Measurements from ENCODE around the gene ECPAS. TPM values are rescaled to one million over a fixed set of nuclear protein-coding genes. Genes with fewer than 3 reads are reported as not detected.
"Not testable (repeated sequence)": the region's sequence is repeated elsewhere in the genome, so short reads cannot be mapped to it uniquely, and the experiment has no call there.

Gene ECPAS, protein sequence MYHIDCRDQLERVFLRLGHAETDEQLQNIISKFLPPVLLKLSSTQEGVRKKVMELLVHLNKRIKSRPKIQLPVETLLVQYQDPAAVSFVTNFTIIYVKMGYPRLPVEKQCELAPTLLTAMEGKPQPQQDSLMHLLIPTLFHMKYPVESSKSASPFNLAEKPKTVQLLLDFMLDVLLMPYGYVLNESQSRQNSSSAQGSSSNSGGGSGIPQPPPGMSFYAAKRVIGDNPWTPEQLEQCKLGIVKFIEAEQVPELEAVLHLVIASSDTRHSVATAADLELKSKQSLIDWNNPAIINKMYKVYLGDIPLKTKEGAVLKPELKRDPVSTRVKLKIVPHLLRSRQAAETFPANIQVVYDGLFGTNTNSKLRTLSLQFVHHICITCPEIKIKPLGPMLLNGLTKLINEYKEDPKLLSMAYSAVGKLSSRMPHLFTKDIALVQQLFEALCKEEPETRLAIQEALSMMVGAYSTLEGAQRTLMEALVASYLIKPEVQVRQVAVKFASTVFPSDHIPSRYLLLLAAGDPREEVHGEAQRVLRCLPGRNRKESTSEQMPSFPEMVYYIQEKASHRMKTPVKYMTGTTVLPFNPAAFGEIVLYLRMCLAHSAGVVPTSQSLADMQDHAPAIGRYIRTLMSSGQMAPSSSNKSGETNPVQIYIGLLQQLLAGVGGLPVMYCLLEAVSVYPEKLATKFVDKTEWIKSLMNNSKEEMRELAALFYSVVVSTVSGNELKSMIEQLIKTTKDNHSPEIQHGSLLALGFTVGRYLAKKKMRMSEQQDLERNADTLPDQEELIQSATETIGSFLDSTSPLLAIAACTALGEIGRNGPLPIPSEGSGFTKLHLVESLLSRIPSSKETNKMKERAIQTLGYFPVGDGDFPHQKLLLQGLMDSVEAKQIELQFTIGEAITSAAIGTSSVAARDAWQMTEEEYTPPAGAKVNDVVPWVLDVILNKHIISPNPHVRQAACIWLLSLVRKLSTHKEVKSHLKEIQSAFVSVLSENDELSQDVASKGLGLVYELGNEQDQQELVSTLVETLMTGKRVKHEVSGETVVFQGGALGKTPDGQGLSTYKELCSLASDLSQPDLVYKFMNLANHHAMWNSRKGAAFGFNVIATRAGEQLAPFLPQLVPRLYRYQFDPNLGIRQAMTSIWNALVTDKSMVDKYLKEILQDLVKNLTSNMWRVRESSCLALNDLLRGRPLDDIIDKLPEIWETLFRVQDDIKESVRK (N-terminal part only)
- total RNA-seq (2014; rRNA removed; shearing (Covaris generic)) = 31.4 and 35.7 TPM in 2 replicates

GRCh38 chr9:111483858-111484571, at the start of gene ECPAS:
ECPAS (minus strand) TSS chr9:111484383; CDS start chr9:111472918, 11,465 bp downstream.
- no peaks in the 10 kb centered on the region for H3K9me3 ChIP-seq (replicated peaks)
- H3K27ac ChIP-seq = peak within 1 kb of the TSS; percentile 83
- DNase-seq (ENCODE audit: low read depth in 1 of 2, low spot score in 2 of 2) = peak; percentile 79
- H3K36me3 ChIP-seq = peaks cover 14% of the 10 kb centered on the region
- peaks cover 9% of the 10 kb centered on the region for H3K4me1 ChIP-seq (replicated peaks)
- H3K4me3 ChIP-seq = peak within 1 kb of the TSS; percentile 96
- H3K27me3 ChIP-seq (replicated peaks) = no peaks in the 10 kb centered on the region

GRCh38 chr9:111533099-111533790, 49.1 kb upstream of the ECPAS start:
- H3K36me3 ChIP-seq = no peaks in the 10 kb centered on the region
- no peak overlapping the region for H3K4me3 ChIP-seq
- no peak overlapping the region for H3K27ac ChIP-seq
- H3K27me3 ChIP-seq (replicated peaks) = no peaks in the 10 kb centered on the region
- DNase-seq (ENCODE audit: low read depth in 1 of 2, low spot score in 2 of 2) = no peak
- no peaks in the 10 kb centered on the region for H3K9me3 ChIP-seq (replicated peaks)
- no peaks in the 10 kb centered on the region for H3K4me1 ChIP-seq (replicated peaks)

DNA sequence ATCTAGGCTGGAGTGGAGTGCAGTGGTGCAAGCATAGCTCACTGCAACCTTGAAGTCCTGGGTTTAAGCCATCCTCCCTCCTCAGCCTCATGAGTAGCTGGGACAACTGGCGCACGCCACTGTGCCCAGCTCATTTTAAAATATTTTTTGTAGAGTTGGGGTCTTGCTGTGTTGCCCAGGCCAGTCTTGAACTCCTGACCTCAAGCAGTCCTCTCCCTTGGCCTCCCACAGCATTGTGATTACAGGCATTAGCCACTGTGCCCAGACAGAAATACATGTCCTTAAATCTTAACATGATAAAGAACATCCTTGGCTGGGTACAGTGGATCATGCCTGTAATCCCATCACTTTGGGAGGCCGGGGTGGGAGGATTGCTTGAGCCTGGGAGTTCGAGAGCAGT, 47.5 kb upstream of the ECPAS start:
- H3K4me3 ChIP-seq = no peak overlapping the region
- no peaks in the 10 kb centered on the region for H3K9me3 ChIP-seq (replicated peaks)
- H3K4me1 ChIP-seq (replicated peaks) = no peaks in the 10 kb centered on the region
- no peak overlapping the region for H3K27ac ChIP-seq
- no peaks in the 10 kb centered on the region for H3K27me3 ChIP-seq (replicated peaks)
- H3K36me3 ChIP-seq = no peaks in the 10 kb centered on the region
- no peak for DNase-seq (ENCODE audit: low read depth in 1 of 2, low spot score in 2 of 2)

DNA sequence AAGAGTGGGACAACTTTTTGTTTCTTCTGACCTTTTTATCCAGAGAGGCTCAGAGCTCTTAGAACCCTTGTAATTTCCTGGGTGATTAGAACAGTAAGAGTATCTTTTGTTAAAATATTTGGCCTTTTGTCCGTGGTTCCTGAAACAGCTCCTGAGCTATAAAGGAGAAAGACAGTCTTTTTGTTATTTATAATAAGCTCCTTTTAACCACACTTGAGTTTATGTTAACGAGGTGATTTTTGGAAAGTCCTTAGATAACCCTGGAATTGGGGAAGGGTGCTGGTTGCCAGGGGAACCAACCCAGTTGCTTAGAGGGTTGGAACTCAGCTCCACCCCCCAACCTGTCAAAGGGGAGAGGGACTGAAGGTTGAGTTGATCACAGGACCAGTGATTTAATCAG, 45.6 kb upstream of the ECPAS start:
- Histone ChIP-seq H3K27ac (no peak overlapping the region), H3K4me3 (no peak overlapping the region), H3K4me1 (replicated peaks) (peaks cover 14% of the 10 kb centered on the region), H3K36me3 (0 out of 2 replicates have a peak, but pooled peaks cover 2% of the 10 kb centered on the region), H3K27me3 (replicated peaks) (no peaks in the 10 kb centered on the region), H3K9me3 (replicated peaks) (0 out of 2 replicates have a peak, but pooled peaks cover 3% of the 10 kb centered on the region)
- DNase-seq (ENCODE audit: low read depth in 1 of 2, low spot score in 2 of 2) = no peak

- Histone ChIP-seq H3K27me3 (replicated peaks) (no peaks in the 10 kb centered on the region), H3K4me3 (no peak overlapping the region), H3K4me1 (replicated peaks) (peaks cover 16% of the 10 kb centered on the region), H3K36me3 (0 out of 2 replicates have a peak, but pooled peaks cover 2% of the 10 kb centered on the region), H3K9me3 (replicated peaks) (0 out of 2 replicates have a peak, but pooled peaks cover 4% of the 10 kb centered on the region), H3K27ac (no peak overlapping the region)
- DNase-seq (ENCODE audit: low read depth in 1 of 2, low spot score in 2 of 2) = no peak
These were observed 43.2 kb upstream of the ECPAS start for GRCh38 chr9:111527347-111527746.

- peak; percentile 55 to 60 for DNase-seq (ENCODE audit: low read depth in 1 of 2, low spot score in 2 of 2)
- Histone ChIP-seq H3K27ac (no peak within 1 kb of the TSS), H3K4me3 (peak within 1 kb of the TSS; percentile 71), H3K4me1 (replicated peaks) (peaks cover 16% of the 10 kb centered on the region), H3K9me3 (replicated peaks) (0 out of 2 replicates have a peak, but pooled peaks cover 4% of the 10 kb centered on the region), H3K27me3 (replicated peaks) (no peaks in the 10 kb centered on the region), H3K36me3 (0 out of 2 replicates have a peak, but pooled peaks cover 2% of the 10 kb centered on the region)
These were observed 41.1 kb upstream of the ECPAS start, which contains the start of gene ZNF483 for GRCh38 chr9:111525056-111525977. ZNF483 (plus strand) TSS chr9:111525179; CDS start chr9:111527396, 2,217 bp downstream.

GRCh38 chr9:111524731-111525055, 40.5 kb upstream of the ECPAS start:
- Histone ChIP-seq H3K4me3 (peak overlapping the region; percentile 71), H3K27ac (no peak overlapping the region), H3K4me1 (replicated peaks) (peaks cover 16% of the 10 kb centered on the region), H3K36me3 (0 out of 2 replicates have a peak, but pooled peaks cover 2% of the 10 kb centered on the region), H3K27me3 (replicated peaks) (no peaks in the 10 kb centered on the region), H3K9me3 (replicated peaks) (0 out of 2 replicates have a peak, but pooled peaks cover 4% of the 10 kb centered on the region)
- DNase-seq (ENCODE audit: low read depth in 1 of 2, low spot score in 2 of 2) = no peak

- no peaks in the 10 kb centered on the region for H3K9me3 ChIP-seq (replicated peaks)
- H3K27ac ChIP-seq = no peak overlapping the region
- H3K36me3 ChIP-seq = no peaks in the 10 kb centered on the region
- no peak for DNase-seq (ENCODE audit: low read depth in 1 of 2, low spot score in 2 of 2)
- no peaks in the 10 kb centered on the region for H3K27me3 ChIP-seq (replicated peaks)
- H3K4me3 ChIP-seq = no peak overlapping the region
- H3K4me1 ChIP-seq (replicated peaks) = no peaks in the 10 kb centered on the region
These were observed 31.9 kb upstream of the ECPAS start for GRCh38 chr9:111516061-111516465.

DNA sequence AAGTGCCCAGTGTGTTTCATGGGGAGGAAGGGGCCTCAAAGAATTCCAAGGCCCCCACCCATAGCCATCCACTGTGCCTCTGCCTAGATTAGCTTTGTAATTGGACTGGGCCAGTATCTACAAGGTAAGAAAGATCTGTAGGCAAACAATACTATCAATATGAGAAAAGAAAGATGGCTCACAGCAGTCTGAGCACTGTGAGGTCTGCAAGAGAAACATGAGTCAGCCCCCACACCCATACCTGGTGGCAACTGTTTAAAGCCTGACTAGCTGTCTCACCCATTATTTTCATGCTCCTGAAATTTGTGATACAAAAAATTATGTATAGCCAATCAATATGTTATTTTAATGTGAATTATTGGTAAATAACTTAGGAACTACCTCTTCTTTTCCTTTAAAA, 30.8 kb upstream of the ECPAS start:
- Histone ChIP-seq H3K4me3 (no peak overlapping the region), H3K27me3 (replicated peaks) (no peaks in the 10 kb centered on the region), H3K27ac (no peak overlapping the region), H3K36me3 (no peaks in the 10 kb centered on the region), H3K9me3 (replicated peaks) (no peaks in the 10 kb centered on the region), H3K4me1 (replicated peaks) (no peaks in the 10 kb centered on the region)
- DNase-seq (ENCODE audit: low read depth in 1 of 2, low spot score in 2 of 2) = no peak

DNA sequence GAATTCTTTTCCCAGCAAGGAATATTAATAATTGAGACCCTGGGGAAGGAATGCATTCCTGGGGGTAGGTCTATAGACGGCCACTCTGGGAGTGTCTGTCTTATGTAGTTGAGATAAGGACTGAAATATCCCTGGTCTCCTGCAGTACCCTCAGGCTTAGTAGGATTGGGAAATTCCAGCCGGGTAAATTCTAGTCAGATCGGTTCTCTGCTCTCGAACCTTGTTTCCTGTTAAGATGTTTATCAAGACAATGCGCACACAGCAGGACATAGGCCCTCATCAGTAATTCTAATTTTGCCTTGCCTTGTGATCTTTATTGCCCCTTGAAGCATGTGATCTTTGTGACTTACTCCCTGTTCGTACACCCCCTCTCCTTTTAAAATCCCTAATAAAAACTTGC, 27.4 kb upstream of the ECPAS start:
- H3K27me3 ChIP-seq (replicated peaks); DNase-seq (ENCODE audit: low read depth in 1 of 2, low spot score in 2 of 2); H3K9me3 ChIP-seq (replicated peaks); H3K27ac ChIP-seq; H3K4me3 ChIP-seq; H3K4me1 ChIP-seq (replicated peaks); H3K36me3 ChIP-seq: not testable (repeated sequence)

DNA sequence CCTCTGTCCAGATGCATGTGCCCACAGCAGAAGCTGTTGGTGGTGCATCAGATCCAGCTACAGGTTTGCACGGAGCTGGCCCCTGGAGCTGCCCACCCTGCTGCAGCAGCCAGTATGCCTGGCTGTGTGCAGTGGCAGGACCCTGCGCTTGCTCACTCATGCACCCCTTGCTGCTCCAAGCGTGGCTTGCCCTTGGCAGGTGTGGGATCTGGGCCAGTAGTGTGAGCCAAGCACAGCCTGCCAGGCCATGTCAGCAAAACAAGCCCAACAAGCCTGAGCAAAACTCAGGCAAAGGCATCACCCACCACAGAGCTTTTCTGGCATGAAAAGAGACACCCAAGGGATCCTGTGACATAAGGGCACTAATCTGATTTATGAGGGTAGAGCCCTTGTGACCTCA, 18.3 kb upstream of the ECPAS start:
- DNase-seq (ENCODE audit: low read depth in 1 of 2, low spot score in 2 of 2) = no peak
- H3K27ac ChIP-seq = no peak overlapping the region
- H3K36me3 ChIP-seq = no peaks in the 10 kb centered on the region

GRCh38 chr9:111501648-111502047, 17.5 kb upstream of the ECPAS start:
- Histone ChIP-seq H3K27ac (no peak overlapping the region), H3K27me3 (replicated peaks) (no peaks in the 10 kb centered on the region), H3K4me1 (replicated peaks) (no peaks in the 10 kb centered on the region), H3K9me3 (replicated peaks) (no peaks in the 10 kb centered on the region), H3K4me3 (no peak overlapping the region), H3K36me3 (no peaks in the 10 kb centered on the region)
- DNase-seq (ENCODE audit: low read depth in 1 of 2, low spot score in 2 of 2) = no peak

More for the DNA sequence above, 18.3 kb upstream of the ECPAS start:
- H3K4me3 ChIP-seq = no peak overlapping the region
- H3K4me1 ChIP-seq (replicated peaks) = no peaks in the 10 kb centered on the region
- H3K27me3 ChIP-seq (replicated peaks) = no peaks in the 10 kb centered on the region
- no peaks in the 10 kb centered on the region for H3K9me3 ChIP-seq (replicated peaks)
